Mononuclear cell (primary cell): ENCODE results near the gene MRPL39. TPM values are rescaled to one million over a fixed set of nuclear protein-coding genes. Genes with fewer than 3 reads are reported as not detected.

Experiments
- H3K27me3 ChIP-seq: 2 replicates; pipeline ENCODE4 v1.6.0; 2011; ENCODE audit warnings: low read length, control low read depth; ENCODE audit not compliant: insufficient read depth
- H3K4me1 ChIP-seq: 2 replicates; pipeline ENCODE4 v1.5.1; 2011; ENCODE audit warnings: mild to moderate bottlenecking, low read length, control low read depth; ENCODE audit not compliant: insufficient read depth
- H3K4me3 ChIP-seq: 2 replicates; pipeline ENCODE4 v1.5.1; 2011; ENCODE audit warnings: mild to moderate bottlenecking, low read length, moderate library complexity
- H3K9me3 ChIP-seq: 2 replicates; pipeline ENCODE4 v1.5.1; 2011; ENCODE audit warnings: low read depth, mild to moderate bottlenecking, control low read depth, low read length
- total RNA-seq: library from RNA; depleted of rRNA; stranded (reverse); fragments of >200 nt; gene quantifications from one replicate; pipeline ENCODE4 v1.2.3, GENCODE V29; 2012

The MRPL39 gene
- total RNA-seq, result 11.8 TPM

DNA sequence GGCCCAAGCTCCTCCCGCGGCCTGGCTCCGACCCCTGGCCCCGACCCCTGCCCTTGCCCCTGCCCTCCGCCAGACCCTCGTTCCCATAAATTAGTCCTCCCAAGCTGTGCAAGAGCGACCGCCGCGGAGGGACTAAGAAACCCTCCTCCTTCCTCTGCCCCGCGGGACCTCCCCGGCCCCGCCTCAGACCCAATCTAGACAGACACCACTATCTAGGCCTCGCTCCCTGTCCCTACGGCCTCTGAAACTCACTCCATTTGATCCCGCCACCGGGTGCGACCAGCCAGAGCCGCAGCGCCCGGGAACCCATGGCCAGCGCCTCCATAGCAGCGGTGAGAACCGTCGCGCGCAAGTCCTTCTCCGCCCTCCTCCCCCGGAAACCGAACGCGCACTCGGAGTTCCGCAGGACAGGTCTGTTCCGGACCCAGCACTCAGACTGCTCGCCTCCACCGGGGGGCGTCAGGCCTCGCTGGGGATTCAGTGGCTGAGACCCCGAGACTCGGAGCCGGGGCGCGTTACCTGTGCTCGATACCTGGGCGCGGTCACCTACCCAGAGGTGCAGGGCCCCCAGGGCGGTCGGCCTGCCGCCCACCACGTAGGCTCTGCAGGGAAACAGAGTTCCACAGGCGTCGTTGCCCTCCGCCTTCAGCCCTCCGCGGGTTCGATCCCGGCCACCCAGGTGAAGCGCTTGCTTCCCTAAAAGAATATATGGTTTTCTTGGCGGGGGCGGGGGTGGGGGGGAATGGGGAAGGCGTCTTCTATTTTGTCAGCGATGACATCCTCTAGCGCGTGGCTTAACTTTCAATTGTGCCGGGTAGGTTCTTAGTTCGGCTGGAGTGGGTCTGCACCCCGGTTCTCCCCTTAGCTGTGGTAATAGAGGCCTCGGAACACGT is at the start of gene MRPL39:
TSS of gene MRPL39 (minus strand) at position 331 of the 893 bp plus-strand sequence. CDS start at position 325, 6 bp downstream.
- Histone ChIP-seq H3K9me3 (no peaks in the 10 kb centered on the region), H3K4me3 (peak within 1 kb of the TSS; percentile 81)

DNA sequence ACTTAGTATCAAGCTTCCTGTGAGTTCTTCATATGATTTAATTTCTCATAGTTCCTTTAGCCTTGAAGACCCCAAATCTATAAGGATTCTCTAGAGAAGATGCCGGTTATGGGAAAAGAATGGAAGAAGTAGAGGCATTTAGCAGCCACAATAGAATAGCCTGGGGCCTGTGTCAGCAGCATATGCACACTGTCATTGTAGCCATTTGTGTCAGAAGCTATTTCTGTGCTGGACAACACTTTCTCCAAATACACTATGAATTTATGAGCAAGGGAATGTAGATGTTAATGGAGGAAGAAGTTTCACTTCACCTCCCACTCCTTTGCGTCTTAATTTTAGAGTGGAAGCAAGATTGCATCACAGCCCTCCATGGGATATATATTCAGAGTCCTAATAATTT is 49.1 kb upstream of the MRPL39 start:
- Histone ChIP-seq H3K4me3 (no peak overlapping the region), H3K27me3 (no peaks in the 10 kb centered on the region)

More for the DNA sequence above, at the start of gene MRPL39:
- no peaks in the 10 kb centered on the region for H3K27me3 ChIP-seq
- H3K4me1 ChIP-seq, result peaks cover 25% of the 10 kb centered on the region

DNA sequence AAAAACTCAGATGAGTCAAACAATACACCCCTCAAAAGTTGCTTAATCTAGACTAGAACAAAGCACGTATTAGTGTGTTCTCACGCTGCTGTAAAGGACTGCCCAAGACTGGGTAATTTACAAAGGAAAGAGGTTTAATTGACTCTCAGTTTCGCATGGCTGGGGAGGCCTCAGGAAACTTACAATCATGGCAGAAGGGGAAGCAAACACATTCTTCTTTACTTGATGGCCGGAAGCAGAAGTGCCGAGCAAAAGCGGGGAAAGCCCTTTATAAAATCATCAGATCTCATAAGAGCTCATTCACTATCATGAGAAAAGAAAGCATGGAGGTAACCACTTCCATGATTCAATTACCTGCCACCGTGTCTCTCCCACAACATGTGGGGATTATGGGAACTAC is 41.9 kb upstream of the MRPL39 start:
- Histone ChIP-seq H3K27me3 (no peaks in the 10 kb centered on the region), H3K9me3 (no peaks in the 10 kb centered on the region), H3K4me3 (no peak overlapping the region), H3K4me1 (peaks cover 7% of the 10 kb centered on the region)

More for the DNA sequence above, 49.1 kb upstream of the MRPL39 start:
- H3K4me1 ChIP-seq, result no peaks in the 10 kb centered on the region
- H3K9me3 ChIP-seq, result no peaks in the 10 kb centered on the region

DNA sequence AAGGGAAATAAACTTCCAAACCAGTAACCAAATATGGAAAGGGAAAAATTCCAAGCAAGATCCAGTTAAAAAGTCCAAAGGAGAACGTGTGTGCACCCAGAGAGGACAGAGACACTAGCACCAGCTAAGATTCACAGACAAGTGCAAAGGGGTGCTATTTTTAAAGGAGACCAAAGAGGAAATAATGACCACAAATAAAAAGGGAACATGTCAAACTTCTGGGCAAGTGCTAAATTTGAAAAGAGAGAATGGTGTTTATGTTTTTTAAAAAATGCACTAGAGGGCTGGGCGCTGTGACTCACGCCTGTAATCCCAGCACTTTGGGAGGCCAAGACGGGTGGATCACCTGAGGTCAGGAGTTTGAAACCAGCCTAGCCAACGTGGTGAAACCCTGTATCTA is 40.4 kb upstream of the MRPL39 start:
- no peak overlapping the region for H3K4me3 ChIP-seq
- H3K4me1 ChIP-seq, result peaks cover 7% of the 10 kb centered on the region
- H3K9me3 ChIP-seq, result no peaks in the 10 kb centered on the region
- no peaks in the 10 kb centered on the region for H3K27me3 ChIP-seq

DNA sequence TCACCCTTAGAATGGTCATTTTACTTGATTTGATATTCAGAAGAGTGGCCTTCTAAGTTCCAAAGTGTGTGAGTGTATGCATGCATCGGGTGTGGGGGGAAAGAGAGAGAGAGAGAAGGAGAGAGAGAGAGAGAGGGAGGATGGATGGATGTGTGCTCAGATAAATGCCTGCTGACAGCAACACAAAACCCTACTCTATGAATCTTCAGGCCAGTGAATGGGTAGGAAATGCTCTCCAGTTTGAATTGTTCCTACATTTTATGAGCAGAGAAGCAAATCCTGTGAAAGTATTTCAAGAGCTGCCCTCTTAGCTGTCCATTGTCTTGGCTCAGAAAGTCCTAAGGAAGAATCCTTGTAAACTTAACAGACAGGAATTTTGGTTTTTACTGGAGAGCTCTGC is 39.2 kb upstream of the MRPL39 start:
- peaks cover 4% of the 10 kb centered on the region for H3K27me3 ChIP-seq
- no peaks in the 10 kb centered on the region for H3K9me3 ChIP-seq
- H3K4me1 ChIP-seq, result peaks cover 7% of the 10 kb centered on the region
- no peak overlapping the region for H3K4me3 ChIP-seq

DNA sequence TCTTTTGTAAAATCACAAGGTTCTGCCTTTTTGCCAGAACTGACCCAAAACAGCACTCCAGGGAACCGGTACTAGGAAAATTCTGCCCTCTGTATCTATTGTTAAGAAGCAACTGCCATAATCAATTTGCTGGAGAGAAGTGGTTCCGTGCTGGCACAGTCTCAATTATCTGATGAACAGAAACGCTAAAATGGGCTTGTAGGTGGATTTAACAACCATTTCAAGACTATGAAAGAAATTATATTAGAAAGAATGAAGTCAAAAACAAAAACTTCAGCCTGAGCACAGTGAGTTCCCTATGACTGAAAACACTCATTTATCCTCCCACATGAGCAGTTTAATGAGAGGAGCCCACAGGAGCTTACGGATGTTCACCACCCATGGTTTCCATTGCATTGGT is 36.2 kb upstream of the MRPL39 start:
- peaks cover 23% of the 10 kb centered on the region for H3K4me1 ChIP-seq
- H3K9me3 ChIP-seq, result no peaks in the 10 kb centered on the region
- H3K4me3 ChIP-seq, result no peak overlapping the region
- peaks cover 19% of the 10 kb centered on the region for H3K27me3 ChIP-seq

DNA sequence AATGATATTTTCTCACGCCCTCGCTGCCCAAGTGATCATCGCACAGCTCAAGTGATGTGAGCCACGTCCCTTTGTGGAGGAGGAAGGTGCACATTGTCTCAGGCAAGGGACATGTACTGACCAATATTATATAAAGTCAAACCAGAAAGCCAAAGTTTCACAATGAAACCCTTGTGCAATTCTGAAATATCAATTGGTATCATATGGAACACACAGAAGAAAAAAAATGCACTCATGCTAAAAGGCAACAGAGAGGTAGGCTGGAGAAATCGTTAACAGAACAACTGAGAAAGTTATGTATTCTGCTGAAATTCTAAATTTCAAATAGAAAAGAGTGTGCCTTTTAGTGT is 33.6 kb upstream of the MRPL39 start:
- peaks cover 36% of the 10 kb centered on the region for H3K27me3 ChIP-seq
- peaks cover 20% of the 10 kb centered on the region for H3K4me1 ChIP-seq
- no peaks in the 10 kb centered on the region for H3K9me3 ChIP-seq
- H3K4me3 ChIP-seq, result no peak overlapping the region

DNA sequence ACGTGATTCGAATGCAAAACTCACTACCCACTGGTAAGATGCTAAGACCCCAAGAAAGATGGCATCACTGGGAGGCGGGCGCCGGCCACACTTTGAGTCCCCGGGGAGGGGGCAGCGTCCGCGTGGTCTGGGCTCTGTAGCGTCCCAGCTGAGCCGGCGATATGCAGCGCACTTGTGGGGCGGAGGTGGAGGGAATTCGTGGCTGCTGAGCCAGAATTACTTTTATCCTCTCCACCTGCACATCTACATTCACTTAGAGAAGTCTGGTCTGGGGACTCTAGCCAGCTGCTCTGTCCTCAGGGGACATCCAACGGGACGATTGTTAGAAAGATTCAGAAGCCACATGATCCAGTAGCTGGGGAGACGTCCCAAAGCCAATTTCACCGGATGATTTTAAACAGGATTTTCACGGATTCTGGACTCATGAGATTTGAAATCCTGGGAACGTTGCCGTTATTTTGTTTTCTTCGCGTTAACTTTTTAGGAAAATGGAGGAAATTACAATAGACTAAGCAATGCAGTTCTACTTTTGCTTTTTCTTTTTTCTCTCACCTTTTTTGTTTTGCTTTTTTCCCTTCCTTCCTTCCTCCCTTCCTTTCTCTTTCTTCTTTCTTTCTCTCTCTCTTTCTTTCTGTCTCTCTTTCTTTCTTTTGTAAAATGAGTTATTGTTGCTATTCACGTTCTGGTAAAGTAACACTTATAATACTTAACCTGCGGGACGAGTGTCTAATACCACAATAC is 33.1 kb upstream of the MRPL39 start:
- Histone ChIP-seq H3K27me3 (peaks cover 36% of the 10 kb centered on the region), H3K9me3 (no peaks in the 10 kb centered on the region), H3K4me3 (peak overlapping the region; percentile 41), H3K4me1 (peaks cover 20% of the 10 kb centered on the region)

DNA sequence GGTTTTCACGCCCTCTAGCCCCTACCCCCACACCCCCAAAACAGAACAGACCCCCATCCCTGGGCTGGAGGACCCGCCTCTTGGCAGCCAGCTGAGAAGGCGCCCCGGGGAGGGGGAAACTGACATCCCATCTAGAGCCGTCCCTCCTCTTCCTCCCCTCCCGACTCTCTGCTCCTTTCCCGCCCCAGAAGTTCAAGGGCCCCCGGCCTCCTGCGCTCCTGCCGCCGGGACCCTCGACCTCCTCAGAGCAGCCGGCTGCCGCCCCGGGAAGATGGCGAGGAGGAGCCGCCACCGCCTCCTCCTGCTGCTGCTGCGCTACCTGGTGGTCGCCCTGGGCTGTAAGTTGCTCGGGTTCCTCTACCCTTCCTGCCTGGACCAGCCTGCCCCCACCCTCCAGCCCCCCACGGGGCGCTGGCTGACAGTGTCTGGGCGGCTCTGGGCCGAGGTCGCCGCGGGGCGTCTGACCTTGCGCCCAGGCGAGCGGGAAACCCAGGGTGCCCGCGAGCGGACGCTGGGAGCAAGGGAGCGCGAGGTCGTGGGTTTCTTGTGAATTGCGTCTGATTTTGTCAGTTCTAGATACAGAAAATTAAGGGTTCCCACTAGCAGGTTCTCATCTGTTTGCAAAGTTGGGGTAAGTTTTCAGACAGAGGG is 32.4 kb upstream of the MRPL39 start:
- Histone ChIP-seq H3K27me3 (peaks cover 36% of the 10 kb centered on the region), H3K9me3 (no peaks in the 10 kb centered on the region), H3K4me3 (peak overlapping the region; percentile 41), H3K4me1 (peaks cover 20% of the 10 kb centered on the region)

DNA sequence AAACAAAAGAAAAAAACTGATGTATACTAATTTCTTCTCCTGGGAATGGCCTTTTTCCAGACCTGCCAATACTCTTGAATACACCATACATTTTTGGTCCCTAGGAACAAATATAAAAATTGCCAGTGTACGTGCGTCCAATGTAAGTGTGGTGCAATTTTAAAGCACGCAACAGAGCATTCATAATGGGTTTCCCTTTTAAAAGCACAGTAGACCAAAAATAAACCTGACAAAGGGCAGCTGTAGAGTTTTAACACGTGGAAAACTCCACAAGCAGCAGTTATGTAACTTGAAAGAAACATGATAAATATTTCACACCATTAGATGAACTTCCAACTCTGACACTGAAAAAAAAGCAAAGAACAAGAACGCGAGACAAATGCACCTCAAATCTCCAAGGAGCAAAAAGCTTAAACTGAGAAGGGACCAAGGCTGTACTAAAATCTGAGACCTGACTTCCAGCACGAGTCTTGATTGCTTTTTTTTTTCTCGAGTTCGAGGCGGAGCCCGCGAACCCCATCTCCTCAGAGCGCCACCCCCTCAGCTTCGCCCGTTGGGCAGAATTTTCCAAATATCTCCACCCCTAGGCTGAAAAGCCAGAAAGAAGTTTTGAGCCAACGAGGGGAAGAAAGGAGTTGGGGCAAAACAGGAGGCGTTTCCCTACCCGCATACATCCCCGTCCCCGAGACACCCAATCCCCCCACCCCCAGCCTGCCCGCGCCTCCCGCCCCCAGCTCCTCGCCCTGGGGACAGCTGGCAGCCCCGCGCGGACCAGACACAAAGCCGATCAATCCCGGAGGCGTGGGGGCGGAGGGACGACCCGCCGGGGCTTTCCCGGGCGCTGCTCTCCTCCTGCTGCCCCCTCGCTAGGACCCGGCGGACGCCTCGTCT is 31.6 kb upstream of the MRPL39 start, which contains the start of gene JAM2:
TSS of gene JAM2 (plus strand) at position 599 of the 891 bp plus-strand sequence. CDS start 564 bp downstream, outside the sequence.
- peak within 1 kb of the TSS; percentile 41 for H3K4me3 ChIP-seq
- H3K27me3 ChIP-seq, result peaks cover 36% of the 10 kb centered on the region
- H3K4me1 ChIP-seq, result peaks cover 20% of the 10 kb centered on the region
- no peaks in the 10 kb centered on the region for H3K9me3 ChIP-seq

DNA sequence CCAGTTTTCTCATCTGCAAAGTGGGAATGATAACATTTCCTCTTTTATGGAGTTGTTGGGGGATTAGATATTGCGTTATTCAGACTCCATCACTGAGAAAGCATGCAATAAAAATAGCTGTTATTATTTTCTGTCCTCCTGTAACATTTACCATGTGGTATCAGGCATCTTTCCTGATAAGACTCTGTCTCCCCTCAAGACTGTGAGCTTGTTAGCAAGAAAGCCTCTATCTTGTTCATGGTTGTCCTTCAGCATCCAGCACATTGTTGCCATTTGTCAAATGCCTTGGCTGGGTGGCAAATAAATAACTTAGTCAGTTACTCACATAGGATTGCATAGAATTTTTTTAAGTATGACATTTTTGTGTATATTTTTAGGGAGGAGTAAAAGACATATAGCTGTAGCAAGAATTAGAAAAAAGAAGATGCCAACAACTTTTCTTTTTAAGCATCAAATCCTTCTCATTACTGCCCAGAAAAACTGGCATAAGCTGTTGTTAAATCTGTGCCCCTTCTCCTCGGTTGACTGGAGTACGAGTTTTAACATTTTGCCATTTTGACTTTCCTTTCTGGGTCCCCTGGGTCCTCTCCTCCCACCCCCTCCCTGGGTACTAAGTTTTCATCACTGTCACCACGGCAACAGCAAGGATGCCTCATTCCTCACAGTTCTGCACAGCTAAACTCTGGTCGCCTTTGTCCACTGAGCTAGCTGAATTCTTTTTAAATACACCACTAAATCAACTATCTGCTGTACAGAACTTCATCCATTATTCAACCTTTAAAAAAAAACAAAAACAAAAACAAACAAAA is 30.8 kb upstream of the MRPL39 start:
- Histone ChIP-seq H3K4me3 (no peak overlapping the region), H3K4me1 (peaks cover 20% of the 10 kb centered on the region), H3K27me3 (peaks cover 36% of the 10 kb centered on the region), H3K9me3 (no peaks in the 10 kb centered on the region)

DNA sequence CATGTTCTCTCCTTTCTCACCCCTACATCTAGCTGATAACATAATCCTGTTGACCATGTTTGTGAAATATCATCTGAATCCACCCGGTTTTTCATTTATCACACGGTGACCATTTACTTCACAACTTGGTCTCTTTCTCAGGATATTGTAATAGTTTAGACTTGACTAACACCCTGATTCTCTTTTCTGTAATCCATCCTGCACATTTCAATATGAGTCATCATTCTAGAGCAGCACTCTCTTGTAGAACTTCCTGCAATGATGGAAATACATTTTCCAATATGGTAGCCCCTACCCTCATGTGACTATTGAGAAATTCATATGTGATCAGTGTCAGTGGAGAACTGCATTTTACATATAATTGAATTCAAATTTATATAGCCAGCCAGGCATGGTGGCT is 29.4 kb upstream of the MRPL39 start:
- H3K9me3 ChIP-seq, result no peaks in the 10 kb centered on the region
- peaks cover 20% of the 10 kb centered on the region for H3K4me1 ChIP-seq
- H3K4me3 ChIP-seq, result no peak overlapping the region
- peaks cover 35% of the 10 kb centered on the region for H3K27me3 ChIP-seq

DNA sequence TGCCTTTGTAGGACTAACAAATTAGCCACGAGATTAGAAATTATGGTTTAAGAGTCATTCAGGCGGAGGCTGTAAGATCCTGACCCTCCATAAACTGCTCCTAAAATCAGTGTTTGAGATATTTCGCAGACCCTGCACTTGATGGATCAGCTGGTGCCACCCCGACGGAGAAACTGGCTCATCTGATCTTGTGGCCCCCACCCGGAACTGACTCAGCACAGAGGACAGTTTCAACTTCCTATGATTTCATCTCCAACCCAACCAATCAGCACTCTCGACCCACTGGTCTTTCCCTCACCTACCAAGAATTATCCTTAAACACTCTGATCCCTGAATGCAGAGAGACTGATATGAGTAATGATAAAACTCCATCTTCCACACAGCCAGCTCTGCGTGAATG is 28.0 kb upstream of the MRPL39 start:
- H3K4me3 ChIP-seq, result no peak overlapping the region
- no peaks in the 10 kb centered on the region for H3K9me3 ChIP-seq
- H3K4me1 ChIP-seq, result peaks cover 18% of the 10 kb centered on the region
- peaks cover 26% of the 10 kb centered on the region for H3K27me3 ChIP-seq

DNA sequence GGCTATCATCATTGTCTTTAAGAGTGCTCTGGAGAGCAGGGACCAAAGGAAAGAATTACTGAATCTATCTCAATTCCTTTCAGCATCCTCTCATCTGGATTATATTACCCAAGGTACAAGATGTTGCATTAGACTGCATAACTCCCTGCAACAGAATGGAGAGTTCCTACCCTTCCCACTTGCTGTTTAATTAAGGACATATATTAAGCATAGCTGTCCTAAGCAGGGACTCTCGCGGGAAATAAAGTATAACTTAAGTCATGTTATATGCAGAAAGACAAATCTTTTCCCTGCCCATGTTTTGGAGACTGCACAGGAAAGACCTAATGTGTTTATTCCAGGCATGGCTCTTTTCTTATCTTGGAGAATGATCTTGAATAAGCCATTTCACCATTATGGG is 25.0 kb upstream of the MRPL39 start:
- H3K4me3 ChIP-seq, result no peak overlapping the region
- no peaks in the 10 kb centered on the region for H3K4me1 ChIP-seq

More for the DNA sequence above, 25.0 kb upstream of the MRPL39 start:
- H3K27me3 ChIP-seq, result peaks cover 5% of the 10 kb centered on the region
- no peaks in the 10 kb centered on the region for H3K9me3 ChIP-seq
